ENCODE measurements around the gene PDE4B.

DNA sequence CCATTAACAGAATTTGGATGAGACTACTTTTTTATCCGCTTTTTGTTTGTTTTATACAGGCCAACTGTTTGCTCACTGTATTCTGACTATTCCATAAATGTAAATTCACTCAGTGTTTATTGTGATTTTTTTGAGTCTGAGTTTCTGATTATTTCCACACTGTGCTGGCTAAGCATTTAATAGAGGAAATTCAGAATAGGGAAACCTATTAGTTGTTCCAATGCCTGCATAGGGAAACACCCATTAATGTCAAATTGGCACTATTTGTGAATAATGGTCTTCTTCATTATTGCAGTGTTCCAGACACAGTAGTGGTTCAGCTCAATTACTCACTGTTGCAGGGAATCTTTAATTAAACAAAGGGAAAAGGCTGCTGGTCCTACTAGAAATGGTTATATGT is 566.6 kb downstream of the PDE4B start:
- TF ChIP-seq, protein P1, sequence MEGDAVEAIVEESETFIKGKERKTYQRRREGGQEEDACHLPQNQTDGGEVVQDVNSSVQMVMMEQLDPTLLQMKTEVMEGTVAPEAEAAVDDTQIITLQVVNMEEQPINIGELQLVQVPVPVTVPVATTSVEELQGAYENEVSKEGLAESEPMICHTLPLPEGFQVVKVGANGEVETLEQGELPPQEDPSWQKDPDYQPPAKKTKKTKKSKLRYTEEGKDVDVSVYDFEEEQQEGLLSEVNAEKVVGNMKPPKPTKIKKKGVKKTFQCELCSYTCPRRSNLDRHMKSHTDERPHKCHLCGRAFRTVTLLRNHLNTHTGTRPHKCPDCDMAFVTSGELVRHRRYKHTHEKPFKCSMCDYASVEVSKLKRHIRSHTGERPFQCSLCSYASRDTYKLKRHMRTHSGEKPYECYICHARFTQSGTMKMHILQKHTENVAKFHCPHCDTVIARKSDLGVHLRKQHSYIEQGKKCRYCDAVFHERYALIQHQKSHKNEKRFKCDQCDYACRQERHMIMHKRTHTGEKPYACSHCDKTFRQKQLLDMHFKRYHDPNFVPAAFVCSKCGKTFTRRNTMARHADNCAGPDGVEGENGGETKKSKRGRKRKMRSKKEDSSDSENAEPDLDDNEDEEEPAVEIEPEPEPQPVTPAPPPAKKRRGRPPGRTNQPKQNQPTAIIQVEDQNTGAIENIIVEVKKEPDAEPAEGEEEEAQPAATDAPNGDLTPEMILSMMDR (IDR thresholded peaks at IDR 0.05): no peak
- TF ChIP-seq POLR2A (IDR thresholded peaks at IDR 0.05): no peak

All from body of pancreas (tissue), 4 donors.